NCI-H524 treated with DMSO at 0.1 percent for 48 hours (cell line): ENCODE measurements around the gene VSNL1.

ENCODE experiments used
- DNase-seq: peaks from one replicate; lab custom pipeline; 2025; lab: John Stamatoyannopoulos, UW

The VSNL1 gene

GRCh38 chr2:17540093-17540812 lies at the start of gene VSNL1:
VSNL1 (plus strand) TSS chr2:17540696; CDS start chr2:17592075, 51,379 bp downstream.
- DNase-seq: peak; percentile 86

GRCh38 chr2:17495590-17495989 lies 44.9 kb upstream of the VSNL1 start:
- DNase-seq: no peak

DNA sequence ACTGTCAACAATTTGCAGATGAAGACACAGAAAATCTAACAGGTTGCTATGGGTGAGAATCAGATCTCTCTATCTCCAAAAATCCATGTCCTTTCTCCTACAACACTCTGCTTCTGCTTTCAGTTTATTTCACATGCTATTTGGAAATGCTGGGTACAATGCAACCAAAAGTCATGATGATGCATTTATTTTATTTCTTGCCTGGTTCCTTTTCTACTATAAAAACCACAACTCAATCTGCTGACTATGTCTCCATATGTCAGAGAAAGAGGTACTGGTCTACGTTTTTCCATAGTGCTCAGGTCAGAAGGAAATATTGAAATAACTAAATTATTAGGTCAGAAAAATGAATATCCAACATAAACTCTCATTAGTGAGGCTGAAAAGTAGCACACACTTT lies 42.8 kb upstream of the VSNL1 start:
- DNase-seq: no peak

GRCh38 chr2:17506736-17507616 lies 33.5 kb upstream of the VSNL1 start:
- DNase-seq: no peak

DNA sequence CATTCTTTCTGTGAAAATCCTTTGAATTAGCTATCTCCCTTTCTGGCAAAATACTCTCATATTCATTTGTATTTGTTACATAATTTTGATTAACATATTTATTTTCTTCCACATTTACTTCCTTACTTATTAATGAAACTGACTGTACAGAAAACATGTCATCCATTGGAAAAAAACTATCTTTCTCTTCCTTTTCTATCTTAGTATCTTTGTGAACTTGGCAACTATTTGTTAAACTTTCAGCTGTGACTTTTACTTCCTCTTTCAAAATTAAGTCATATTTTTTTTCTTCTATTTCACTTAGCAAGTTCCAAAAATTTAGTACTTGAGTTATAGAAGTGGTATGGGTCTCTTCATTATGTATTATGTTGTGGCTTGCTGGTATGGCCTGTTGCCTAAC lies 24.8 kb upstream of the VSNL1 start:
- no peak for DNase-seq

DNA sequence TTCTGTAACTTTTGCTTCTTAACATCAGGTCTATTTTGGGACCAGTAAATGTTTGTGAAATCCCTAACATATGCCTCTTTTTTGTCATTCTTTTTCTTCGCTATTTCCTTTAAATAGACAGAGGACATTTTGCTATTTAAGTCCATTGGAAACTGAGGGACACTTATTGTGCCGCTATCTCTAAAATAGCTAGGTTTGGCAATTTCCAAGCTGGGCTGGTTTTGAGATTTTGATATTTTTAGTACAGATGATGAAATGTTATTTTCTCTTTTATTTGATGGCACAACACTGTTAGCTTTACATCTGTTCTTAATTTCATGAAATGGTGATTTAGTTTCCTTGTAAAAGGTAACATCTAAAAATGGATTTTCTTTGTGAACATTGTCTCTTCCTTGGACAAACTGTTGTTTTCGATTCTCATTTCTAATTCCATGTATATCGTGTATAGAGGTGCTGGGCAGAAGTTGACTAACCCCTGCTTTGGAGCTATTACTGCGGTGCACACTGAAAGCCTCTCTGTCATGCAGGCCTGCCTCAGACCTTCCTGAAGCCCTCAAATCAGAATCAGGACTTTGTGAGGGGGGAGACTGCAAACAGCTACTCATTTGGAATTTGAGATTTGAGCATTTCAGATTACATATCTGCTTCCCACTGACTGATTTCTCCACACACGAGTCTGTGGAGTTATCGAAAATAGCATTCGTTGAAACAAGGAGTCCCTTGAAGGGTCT lies 22.9 kb upstream of the VSNL1 start:
- no peak for DNase-seq

DNA sequence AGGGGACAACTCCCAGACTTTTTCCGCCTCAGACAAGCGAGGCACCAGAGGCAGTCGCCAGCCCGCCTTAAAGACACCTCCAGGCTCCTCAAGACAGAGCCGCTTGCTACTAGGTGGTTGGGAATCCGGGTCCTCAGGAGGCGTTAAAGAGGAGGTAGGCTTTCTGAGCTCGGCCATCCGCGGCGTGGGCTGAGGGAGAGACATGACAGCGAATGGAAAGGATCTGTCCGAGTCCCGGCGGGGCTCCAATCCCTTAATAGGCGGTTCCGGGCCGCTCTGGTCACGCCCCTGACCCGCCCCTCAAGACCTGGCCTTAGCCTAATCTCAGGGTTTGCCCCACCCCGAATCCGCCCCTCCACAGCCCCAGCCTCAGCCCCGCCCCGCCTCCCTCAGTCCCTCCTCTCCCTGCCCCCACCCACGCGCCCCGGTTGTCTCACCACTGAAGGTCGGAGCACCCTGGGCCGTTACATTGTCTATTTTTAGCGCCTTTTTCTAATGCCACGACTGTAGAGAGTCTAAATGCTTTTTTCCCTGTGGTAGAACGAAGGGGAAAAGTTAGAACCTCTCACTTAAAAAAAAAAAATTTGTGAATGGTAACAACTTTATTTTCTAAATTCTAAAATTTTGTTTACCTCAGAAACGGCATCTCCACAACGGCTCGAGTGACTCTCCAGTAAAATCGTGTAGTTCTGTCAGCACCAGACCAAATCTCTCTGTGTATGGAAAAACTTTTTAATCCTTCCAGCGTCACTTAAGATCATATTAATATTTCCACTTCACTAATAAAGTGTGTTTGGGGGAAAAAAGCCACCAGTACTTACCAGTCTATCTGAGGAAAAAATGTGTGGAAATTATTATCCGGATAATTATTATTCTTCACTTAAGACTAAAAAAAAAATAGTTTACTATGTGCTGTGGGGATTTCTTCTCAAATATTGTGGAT lies 22.0 kb upstream of the VSNL1 start, which contains the start of gene RAD51AP2:
Gene RAD51AP2 (minus strand): TSS at position 229 of the 943 bp plus-strand sequence. CDS start 25 bp downstream, at position 204.
- DNase-seq: peak; percentile 45

GRCh38 chr2:17519486-17519885 lies 21.0 kb upstream of the VSNL1 start:
- no peak for DNase-seq

GRCh38 chr2:17520761-17521160 lies 19.7 kb upstream of the VSNL1 start:
- no peak for DNase-seq

DNA sequence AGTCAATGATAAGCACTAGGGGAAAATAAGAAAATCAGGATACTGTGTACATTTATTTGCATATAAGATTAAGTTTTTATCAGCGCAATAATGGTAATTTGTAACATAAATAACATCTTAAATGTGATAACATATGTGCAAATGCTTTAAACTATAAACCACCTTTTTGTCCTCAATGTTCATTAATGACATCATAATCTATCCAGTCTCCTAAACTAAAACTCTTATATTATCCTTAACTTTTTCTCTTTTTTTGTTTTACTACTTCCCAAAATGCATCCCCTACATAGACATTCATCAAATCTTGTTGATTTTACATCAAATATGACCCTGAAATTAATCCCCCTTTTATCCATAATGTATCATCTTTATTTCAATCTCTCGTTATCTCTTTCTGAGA lies 18.9 kb upstream of the VSNL1 start:
- DNase-seq: no peak

DNA sequence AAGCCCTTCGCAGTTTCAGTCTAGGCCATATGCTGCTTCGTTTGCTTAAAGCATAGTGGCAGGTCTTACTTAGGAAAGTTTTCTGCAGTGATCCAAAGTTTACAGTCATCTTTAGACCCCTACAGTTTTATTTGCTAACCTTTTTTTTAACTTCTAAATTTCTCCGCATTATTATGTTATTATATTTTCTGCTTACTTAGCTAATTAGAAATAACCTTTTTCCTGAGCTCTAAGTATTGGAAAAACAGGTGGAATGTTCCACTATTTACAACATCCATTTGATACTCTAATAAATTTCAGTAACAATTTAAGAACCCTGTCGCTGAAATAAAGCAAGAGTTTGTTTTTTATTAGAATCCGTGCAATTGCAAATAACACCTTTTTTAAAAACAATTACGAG lies 18.2 kb upstream of the VSNL1 start:
- no peak for DNase-seq

DNA sequence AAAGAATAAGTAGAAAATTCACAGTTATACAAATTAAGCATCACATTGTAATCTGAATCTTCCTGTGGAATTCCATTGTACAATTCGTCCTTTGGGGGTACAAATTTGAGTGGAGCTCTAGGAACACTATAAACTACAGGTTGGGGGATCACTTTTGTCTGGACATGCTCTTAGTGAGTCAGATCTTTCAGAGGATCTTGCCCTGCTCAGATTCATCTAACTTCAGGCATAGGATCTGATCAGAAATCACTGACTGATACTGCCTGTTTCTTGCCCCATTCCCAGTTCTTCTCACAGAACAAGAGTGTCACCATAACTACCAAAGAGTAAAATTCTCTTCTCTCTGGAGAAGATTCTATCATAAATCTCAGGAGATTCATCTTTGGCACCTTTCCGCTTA lies 10.7 kb upstream of the VSNL1 start:
- DNase-seq: no peak

DNA sequence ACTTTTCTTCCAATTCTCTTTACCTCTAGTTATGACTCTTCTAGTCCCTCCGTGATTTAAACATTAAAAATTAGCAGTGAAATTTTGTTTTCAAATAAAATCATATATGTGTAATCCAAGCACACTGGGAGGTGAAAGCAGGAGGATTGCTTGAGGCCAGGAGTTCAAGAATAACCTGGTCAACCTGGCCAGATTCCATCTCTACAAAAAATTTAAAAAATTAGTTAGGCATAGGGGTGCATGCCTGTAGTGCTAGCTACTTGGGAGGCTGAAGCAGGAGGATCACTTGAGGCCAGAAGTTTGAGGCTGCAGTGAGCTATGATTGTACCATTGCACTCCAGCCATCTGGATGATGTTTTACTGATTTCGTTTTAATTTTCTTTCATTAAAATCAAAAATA lies 7.0 kb upstream of the VSNL1 start:
- DNase-seq: no peak

DNA sequence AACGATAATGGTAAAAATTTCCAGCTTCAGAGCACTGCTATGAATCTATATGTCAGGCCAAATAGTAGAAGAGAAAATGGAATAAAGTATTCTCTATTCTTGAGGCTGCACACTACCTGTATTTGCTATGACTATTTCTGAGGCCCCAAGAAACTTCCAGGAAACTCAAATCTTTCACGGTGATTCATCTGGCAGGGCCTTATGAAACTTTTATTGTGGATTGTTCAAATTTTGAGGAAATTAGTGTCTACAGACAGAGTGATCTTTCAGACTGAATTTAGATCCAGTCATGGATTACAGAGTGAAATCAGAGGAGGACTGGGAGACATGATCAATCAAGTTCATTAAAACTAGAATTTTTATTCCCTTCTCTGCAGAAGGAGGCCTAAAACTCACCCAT lies 4.1 kb upstream of the VSNL1 start:
- no peak for DNase-seq

- DNase-seq: no peak
Measured at GRCh38 chr2:17538022-17538843, 2.3 kb upstream of the VSNL1 start.

GRCh38 chr2:17538844-17539554 lies 1.5 kb upstream of the VSNL1 start:
- peak; percentile 42 for DNase-seq

GRCh38 chr2:17539611-17540092 lies 844 bp upstream of the VSNL1 start:
- DNase-seq: peak; percentile 16

- no peak for DNase-seq
Measured at GRCh38 chr2:17540813-17541530, 476 bp downstream of the VSNL1 start.

DNA sequence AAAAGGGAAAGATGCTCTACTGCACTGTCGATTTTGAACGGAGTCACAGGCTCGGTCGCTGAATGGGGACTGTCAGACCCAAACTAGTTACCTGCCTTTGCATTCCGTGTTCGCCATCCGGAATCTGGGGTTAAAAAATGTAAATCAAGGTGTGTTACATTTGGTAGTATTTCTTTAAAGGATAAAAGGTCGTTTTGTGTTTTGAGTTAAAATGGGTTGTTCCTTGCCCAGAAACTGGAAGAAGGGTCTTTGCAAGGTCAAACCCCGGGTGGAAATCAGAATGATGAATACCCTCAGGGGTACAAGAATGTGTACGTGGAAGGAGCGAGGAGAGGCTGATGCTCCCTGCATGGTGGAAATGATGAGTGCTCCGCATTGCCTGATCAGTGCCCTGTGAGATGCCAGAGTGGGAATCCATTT lies 1.0 kb downstream of the VSNL1 start:
- DNase-seq: no peak
